NB4 (cell line): ENCODE measurements around the gene KRT2.

Experiments used
- DNase-seq: peaks from one replicate; pipeline ENCODE4 v3.0.0; 2010; ENCODE audit warnings: low read depth
- H3K4me3 ChIP-seq: one replicate; pipeline ENCODE4 v1.5.1; 2011; ENCODE audit warnings: mild to moderate bottlenecking, low read depth, low read length, moderate library complexity
- CTCF ChIP-seq: IDR thresholded peaks from one replicate; pipeline ENCODE4 v1.5.1; 2012; ENCODE audit warnings: low read depth, low read length
- MAX ChIP-seq: IDR thresholded peaks from 2 replicates; pipeline ENCODE4 v1.6.1; 2011; ENCODE audit warnings: low read depth, low read length
- MYC ChIP-seq: IDR thresholded peaks from 2 replicates; pipeline ENCODE4 v1.6.1; 2011; ENCODE audit warnings: low read depth, low read length
- POLR2A ChIP-seq: IDR thresholded peaks from 2 replicates; pipeline ENCODE4 v1.6.1; 2011; ENCODE audit warnings: mild to moderate bottlenecking; ENCODE audit not compliant: insufficient read length; ENCODE audit errors: extremely low read depth

Gene KRT2

GRCh38 chr12:52629281-52630007 is 22.6 kb downstream of the KRT2 start:
- no peak overlapping the region for H3K4me3 ChIP-seq
- no peak for DNase-seq
- no peak for TF ChIP-seq MAX
- no peak for TF ChIP-seq MYC
- no peak for TF ChIP-seq POLR2A
- no peak for TF ChIP-seq CTCF

GRCh38 chr12:52628841-52629240 is 23.2 kb downstream of the KRT2 start:
- no peak for TF ChIP-seq MAX
- no peak for TF ChIP-seq CTCF
- no peak for TF ChIP-seq POLR2A
- no peak for TF ChIP-seq MYC
- H3K4me3 ChIP-seq = no peak overlapping the region
- DNase-seq = no peak

GRCh38 chr12:52628111-52628507 is 23.9 kb downstream of the KRT2 start:
- TF ChIP-seq CTCF = no peak
- no peak for TF ChIP-seq MYC
- TF ChIP-seq MAX = no peak
- no peak for TF ChIP-seq POLR2A
- no peak overlapping the region for H3K4me3 ChIP-seq
- no peak for DNase-seq

GRCh38 chr12:52627395-52628110 is 24.5 kb downstream of the KRT2 start:
- H3K4me3 ChIP-seq = no peak overlapping the region
- no peak for DNase-seq
- no peak for TF ChIP-seq MYC
- no peak for TF ChIP-seq POLR2A
- no peak for TF ChIP-seq CTCF
- TF ChIP-seq MAX = no peak

- no peak for DNase-seq
- TF ChIP-seq MAX (no peak), MYC (no peak), CTCF (no peak), POLR2A (no peak)
- no peak overlapping the region for H3K4me3 ChIP-seq
These were observed 29.7 kb downstream of the KRT2 start for GRCh38 chr12:52622349-52622748.
